ENCODE results near the gene TTC9B.
A peak's percentile ranks its signal among the peaks of the same experiment; 100 is the strongest.
"Not testable (repeated sequence)": the region's sequence is repeated elsewhere in the genome, so short reads cannot be mapped to it uniquely, and the experiment has no call there.

TTC9B gene

DNA sequence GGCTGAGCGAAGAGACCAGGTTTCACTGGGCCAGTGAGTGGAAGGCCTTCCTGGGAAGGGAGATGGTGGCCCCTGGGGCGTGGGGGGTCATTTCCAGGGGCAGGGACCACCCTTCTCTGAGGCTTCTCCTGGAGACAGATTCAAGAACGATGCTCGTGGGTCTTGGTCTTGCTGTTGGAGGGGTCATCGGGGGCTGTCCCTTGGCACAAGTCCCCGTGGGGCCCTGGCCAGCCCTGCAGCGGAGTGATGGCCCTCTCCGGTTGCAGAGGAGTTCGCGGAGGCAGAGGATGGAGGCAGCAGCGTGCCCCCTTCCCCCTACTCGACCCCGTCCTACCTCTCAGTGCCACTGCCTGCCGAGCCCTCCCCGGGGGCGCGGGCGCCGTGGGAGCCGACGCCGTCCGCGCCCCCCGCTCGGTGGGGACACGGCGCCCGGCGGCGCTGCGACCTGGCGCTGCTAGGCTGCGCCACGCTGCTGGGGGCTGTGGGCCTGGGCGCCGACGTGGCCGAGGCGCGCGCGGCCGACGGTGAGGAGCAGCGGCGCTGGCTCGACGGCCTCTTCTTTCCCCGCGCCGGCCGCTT is 4.8 kb downstream of the TTC9B start:
- no peak for DNase-seq

DNA sequence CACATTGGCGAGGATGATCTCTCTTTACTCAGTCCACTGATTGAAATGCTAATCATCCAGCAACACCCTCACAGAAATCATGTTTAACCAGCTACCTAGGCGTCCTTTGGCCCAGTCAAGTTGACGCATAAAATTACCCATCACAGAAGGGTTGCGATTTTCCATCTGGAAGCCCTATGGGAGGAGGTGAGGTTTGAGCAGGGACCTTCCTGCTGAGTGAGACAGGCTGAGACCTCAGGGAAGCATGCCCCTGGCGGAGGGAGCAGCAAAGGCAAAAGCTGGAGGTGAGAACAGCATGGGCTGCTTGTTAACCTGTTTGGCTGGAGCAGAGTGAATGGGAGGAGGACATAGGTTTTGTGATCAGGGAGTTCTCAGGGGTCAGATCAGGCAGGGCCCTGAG is 7.3 kb downstream of the TTC9B start:
- DNase-seq = no peak

DNA sequence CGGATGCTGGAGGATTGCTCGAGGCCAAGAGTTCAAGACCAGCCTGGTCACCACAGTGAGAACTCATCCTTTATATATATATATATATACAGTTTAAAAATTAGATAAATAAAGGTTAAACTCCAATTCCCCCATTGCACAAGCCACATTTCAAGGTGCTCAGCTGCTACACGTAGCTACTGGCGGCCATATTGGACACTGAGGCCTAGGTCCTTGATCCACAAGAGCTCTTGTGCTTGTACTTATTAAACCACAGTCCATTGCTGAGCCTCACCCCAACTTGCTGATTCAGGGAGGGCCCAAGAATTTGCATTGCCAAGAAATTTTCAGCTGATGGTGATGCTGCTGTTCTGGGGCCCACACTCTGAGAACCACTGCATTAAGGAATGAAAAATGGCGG is 9.6 kb downstream of the TTC9B start:
- DNase-seq = no peak

DNA sequence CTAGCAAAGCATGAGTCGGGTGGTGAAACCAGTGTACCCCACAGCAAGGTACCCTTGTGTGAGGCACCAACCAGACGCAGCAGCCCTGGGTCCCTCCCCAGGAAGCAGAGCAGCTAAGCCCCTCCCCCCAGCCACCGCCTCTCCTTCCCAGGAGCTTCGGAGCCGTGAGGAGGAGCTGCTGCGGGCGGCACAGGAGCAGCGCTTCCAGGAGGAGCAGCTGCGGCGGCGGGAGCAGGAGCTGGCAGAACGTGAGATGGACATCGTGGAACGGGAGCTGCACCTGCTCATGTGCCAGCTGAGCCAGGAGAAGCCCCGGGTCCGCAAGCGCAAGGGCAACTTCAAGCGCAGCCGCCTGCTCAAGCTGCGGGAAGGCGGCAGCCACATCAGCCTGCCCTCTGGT is 12.4 kb downstream of the TTC9B start:
- DNase-seq = no peak

DNA sequence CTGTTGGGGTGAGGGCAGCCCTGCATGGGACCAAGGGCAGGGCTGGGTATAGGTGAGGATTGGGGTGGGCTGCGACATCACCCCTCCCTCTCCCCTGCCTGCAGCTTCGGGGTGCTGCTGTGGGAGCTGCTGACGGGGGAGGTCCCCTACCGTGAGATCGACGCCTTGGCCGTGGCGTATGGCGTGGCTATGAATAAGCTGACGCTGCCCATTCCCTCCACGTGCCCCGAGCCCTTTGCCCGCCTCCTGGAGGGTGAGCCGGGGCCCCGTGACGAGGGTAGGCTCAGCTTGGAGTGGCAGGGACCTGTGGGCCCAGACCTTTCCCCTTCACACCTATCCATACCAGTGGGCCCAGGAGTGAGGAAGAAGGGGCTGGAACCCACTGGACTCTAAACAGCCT is 13.8 kb downstream of the TTC9B start:
- no peak for DNase-seq

DNA sequence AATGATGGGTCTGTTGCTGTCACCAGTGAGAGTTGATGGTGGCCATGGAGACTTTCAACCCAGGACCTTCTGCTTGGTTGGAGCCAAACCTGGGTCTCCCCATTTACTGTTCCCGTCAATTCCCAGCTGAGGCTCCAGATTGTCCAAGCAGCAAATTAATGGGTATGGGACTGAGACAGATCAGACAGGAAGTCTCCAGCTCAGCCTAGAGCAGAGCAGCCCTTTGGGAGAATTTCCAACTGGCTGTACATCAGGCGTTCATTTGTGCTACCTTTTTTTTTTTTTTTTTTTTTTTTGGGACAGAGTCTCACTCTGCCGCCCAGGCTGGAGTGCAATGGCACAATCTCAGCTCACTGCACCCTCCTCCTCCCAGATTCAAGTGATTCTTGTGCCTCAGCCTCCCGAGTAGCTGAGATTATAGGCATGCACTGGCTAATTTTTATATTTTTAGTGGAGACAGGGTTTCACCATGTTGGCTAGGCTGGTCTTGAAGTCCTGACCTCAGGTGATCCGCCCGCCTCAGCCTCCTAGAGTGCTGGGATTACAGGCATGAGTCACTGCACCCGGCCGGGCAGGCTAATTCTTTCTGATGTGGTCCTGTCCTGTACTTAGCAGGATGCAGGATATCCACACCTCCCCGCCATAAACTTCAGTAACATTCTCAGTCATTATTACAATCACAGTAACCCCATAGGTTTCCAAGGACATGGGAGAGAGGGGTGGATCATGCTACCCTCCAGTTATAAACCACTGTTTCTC is 17.7 kb downstream of the TTC9B start:
- DNase-seq = no peak

DNA sequence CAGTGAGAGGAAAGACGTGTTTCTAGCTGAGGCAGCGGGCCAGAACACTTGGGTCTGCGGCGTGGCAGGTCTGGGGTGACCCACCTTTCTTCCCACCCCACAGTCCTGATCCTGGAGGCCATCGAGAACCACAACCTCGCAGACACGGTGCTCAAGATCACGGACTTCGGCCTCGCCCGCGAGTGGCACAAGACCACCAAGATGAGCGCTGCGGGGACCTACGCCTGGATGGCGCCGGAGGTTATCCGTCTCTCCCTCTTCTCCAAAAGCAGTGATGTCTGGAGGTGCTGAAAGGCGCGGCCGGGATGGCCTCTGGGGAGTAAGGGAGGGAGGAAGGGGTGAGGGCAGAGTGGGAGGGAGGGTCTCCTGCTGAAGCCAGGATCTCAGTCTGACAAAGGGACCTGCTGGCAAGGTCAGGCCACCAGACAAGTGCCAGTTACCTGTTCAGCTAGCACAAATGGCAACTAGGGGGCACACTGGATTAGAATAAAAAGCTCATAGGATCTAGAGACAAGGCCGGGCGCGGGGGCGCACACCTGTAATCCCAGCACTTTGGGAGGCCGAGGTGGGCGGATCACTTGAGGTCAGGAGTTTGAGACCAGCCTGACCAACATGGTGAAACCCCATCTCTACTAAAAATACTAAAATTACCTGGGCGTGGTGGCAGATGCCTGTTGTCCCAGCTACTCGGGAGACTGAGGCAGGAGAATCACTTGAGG is 19.8 kb downstream of the TTC9B start:
- no peak for DNase-seq

DNA sequence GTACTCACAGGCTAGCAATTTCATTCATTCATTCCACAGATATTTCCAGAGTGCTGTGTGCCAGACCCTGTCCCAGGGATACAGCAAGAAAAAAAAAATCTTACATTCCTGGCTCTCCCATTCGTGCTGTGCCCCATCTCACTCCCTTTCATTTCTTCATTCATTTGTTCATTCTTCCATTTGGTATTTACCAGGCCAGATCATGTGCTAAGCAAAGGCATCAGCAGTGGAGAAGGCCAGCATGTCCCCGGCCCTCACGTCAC is 24.7 kb downstream of the TTC9B start:
- no peak for DNase-seq

DNA sequence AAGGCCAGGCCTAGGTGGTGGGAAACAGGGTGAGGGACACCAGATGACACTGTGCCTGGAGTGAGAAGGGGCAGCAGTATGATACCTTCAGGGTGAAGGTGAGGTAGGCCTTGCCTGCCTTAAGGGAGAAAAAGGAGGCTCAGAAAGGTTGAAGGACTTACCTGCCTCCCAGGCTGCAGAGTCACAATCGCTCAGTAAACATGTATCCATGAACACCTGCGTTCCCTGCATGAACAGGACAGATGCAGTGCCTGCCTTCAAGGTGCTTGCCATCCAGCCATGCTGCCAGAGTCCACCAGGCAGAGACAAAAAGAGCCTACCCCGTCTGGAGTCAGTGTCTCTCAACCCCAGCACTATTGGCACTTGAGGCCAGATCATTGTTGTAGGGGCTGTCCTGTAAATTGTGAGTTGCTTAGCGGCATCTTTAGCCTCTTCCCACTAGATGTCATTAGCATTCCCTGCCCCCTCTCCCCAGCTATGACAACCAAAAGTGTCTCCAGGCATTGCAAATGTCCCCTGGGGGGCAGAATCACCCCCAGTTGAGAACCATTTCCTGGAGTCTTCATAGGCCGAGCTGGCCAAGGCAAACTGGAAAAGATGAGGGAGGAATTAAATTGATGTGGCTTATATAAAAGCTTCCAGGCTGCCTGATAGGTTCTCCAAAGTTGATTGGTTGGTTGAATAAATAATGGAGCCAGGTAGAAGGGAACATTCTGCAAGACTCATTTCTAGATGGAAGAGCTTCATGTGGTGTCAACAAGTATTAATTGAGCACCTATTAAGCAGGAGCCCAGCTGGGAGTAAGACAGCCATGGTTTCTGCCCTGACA is 25.2 kb downstream of the TTC9B start:
- DNase-seq = no peak

DNA sequence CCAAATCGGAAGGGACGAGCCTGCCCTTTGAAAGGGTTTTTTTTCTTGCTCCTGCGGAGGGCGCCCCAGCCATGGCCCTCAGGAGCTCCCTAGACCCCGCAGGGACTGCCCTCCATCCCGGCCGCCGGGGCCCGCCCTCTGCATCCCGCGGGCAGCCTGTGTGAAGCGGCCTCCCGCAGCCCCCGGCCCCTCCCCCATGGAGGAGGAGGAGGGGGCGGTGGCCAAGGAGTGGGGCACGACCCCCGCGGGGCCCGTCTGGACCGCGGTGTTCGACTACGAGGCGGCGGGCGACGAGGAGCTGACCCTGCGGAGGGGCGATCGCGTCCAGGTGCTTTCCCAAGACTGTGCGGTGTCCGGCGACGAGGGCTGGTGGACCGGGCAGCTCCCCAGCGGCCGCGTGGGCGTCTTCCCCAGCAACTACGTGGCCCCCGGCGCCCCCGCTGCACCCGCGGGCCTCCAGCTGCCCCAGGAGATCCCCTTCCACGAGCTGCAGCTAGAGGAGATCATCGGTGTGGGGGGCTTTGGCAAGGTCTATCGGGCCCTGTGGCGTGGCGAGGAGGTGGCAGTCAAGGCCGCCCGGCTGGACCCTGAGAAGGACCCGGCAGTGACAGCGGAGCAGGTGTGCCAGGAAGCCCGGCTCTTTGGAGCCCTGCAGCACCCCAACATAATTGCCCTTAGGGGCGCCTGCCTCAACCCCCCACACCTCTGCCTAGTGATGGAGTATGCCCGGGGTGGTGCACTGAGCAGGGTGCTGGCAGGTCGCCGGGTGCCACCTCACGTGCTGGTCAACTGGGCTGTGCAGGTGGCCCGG is 26.1 kb downstream of the TTC9B start:
- DNase-seq = peak; percentile 45

DNA sequence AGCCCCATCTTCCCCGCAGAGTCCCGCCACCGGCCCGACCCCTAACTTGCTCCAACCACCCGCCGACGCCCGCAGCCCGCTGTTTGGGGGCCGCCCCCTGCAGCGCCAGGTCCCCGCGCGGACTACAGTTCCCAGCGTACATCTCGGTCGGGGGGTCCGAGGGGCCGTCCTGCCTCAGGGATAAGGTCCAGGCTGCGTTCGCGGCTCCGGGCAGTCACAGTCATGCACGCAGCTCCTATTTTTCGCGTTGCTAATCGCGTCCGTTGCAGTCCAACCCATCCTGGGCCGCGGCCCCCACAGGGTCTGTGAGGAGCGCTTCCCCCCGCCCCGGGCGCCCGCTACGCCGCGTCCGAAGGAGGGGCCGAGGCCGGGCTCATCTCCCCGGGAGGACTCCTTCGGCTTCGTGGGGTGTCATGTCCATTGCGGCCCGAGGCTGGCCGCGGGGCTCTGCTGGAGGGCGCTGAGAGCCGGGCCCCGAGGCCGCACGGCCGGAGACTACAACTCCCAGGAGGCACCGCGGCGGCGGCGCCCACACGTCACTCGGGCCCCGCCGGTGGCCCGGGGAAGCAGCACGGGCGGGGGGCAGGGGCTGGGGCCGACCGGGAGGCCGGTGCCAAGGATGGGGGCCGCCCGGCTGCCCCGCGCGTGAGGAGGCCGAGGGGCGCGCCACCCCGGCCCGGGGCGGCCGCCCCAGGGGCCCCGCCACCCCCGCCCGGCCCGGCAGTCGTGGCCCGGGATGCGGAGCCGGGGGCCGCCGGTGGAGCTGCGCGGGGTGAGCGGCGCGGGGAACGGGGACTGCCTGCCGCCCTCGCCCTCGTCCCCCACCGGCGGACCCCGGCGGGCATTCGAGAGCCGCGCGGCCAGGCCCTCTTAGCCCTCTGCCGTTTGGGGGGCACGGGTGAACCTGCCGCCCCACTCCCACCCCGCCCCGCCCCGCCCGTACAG is 27.0 kb downstream of the TTC9B start, which contains the start of gene MAP3K10:
Gene MAP3K10, plus strand, starts transcription at position 536 of the 945 bp plus-strand sequence. CDS start 606 bp downstream, outside the sequence.
- DNase-seq = peak; percentile 83

DNA sequence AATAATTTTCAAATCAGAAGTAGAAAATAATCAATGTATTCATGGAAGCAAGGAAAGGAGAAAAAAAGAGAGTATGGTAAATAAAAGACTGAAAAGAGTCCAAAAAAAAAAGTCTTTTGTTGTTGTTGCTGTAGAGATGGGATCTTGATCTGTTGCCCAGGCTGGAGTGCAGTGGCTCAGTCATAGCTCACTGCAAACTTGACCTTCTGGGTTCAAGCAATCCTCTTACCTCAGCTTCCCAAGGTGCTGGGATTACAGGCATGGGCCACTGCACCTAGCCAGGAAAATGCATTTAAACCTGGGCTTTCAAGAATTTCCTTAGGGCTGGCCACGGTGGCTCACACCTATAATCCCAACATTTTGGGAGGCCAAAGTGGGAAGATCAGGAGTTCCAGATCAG is 33.9 kb downstream of the TTC9B start:
- DNase-seq = no peak

DNA sequence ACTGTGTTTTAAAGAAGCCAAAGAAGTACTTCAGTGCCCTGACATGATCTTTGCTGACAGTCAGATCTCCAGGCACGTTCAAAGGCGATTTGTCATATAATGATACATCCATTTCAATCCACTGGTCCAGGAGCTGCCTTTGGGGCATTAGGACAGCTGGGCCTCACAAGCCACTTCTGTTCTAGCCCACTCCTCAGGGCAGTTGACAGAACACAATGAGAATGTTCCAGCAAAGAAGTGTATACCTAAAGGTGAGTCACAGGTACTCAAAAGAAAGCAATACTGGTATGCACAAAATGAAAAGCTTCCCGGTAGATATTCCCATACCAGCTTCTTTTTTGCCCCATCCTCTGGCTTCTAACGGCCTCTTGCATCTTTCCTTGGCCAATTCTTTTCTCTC is 39.4 kb downstream of the TTC9B start:
- no peak for DNase-seq

DNA sequence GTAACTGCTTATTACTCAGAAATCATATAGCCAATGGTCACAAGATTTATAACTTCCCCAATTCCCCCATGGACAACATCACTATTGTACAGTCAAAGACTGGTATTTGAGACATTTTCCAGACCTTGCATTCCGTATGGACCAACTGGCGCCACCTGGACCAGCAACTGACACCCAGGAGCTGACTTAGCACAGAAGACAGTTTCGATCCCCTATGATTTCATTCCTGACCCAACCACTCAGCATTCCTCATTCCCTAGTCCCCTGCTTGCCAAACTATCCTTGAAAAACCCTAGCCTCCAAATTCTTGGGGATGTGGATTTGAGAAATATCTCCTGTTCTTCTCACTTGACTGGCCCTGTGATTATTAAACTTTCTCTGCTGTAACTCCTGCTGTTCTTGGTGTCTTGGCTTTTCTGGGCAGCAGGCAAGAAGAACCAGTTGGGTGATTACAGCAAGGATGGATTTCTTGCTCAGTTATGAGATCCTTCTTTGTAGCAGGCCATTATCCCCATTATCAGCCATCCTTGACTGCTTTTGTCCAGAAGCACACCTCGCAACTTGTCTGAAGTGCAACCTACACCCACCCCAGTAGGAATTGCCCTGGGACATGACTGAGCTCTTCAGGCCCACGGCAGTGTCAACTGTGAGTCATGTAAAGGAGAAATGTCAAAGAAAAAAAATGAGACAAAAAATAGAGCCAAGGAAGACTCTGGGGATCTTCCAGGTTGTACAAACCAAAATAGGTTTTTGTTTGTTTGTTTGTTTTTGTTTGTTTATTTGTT is 40.7 kb downstream of the TTC9B start:
- DNase-seq = no peak

DNA sequence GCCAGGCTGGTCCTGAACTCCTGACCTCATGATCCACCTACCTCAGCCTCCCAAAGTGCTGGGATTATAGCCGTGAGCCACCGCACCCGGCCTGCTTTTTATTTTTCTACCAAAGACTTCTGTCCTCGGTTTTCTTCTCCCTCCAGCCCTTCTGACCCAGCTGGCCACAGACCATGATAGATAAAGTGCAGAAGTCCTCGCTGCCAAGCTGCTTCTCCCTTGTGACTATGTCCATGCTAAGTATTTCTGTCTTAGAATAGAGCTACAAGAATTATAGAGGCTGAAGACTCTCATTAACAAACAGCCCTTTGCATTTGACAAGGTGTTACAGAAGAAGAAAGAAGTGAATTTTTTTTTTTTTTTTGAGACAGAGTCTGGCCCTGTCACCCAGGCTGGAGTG is 42.4 kb downstream of the TTC9B start:
- DNase-seq = no peak

DNA sequence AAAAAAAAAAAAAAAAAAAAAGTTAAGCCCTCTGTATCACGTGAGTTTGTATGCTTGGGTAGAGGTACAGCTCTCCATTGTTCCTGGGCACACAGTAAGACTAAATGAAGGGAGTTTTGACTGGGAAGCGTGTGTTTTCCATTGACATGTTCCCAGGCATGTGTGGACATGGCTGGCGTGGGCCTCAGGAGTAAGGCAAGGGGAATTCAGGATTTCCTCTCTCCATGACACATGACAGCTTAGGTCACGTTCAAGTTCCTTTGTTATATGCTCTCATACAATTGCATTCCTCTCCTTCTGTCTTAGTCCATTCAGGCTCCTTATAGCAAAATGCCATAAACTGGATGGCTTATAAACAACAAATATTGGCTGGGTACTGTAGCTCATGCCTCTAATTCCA is 44.1 kb downstream of the TTC9B start:
- no peak for DNase-seq

DNA sequence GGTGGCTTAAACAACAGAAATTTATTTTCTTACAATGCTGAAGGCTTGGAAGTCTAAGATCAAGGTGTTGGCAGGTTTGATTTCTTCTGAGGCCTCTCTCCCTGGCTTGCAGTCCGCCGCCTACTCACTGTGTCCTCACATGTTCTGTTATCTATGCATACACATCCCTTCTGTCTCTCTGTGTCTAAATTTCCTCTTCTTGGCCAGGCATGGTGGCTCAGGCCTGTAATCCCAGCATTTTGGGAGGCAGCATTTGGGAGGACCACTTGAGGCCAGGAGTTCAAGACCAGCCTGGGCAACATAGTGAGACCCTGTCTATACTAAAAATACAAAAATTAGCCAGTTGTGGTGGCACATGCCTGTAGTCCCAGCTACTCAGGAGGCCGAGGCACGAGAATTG is 46.9 kb downstream of the TTC9B start:
- DNase-seq = not testable (repeated sequence)

DNA sequence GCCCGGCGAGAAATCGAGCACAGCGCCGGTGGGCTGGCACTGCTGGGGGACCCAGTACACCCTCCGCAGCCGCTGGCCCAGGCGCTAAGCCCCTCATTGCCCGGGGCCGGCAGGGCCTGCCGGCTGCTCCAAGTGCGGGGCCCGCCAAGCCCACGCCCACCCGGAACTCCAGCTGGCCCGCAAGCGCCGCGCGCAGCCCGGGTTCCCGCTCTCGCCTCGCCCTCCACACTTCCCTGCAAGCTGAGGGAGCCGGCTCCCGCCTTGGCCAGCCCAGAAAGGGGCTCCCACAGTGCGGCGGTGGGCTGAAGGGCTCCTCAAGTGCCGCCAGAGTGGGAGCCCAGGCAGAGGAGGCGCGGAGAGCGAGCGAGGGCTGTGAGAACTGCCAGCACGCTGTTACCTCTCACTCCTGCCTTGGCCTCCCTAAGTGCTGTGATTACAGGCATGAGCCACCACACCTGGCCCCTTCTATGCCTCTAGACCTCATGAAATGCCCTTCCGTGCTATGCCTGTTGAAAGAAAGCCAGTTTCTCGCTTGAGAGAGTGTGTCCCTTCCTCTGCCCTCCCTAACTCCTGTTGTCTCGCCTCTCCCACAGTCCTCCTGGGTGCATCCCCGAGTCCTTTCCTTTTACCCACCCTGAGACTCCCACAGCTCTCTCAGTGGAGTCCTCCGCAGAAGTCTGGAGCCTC is 47.7 kb downstream of the TTC9B start:
- DNase-seq = not testable (repeated sequence)

DNA sequence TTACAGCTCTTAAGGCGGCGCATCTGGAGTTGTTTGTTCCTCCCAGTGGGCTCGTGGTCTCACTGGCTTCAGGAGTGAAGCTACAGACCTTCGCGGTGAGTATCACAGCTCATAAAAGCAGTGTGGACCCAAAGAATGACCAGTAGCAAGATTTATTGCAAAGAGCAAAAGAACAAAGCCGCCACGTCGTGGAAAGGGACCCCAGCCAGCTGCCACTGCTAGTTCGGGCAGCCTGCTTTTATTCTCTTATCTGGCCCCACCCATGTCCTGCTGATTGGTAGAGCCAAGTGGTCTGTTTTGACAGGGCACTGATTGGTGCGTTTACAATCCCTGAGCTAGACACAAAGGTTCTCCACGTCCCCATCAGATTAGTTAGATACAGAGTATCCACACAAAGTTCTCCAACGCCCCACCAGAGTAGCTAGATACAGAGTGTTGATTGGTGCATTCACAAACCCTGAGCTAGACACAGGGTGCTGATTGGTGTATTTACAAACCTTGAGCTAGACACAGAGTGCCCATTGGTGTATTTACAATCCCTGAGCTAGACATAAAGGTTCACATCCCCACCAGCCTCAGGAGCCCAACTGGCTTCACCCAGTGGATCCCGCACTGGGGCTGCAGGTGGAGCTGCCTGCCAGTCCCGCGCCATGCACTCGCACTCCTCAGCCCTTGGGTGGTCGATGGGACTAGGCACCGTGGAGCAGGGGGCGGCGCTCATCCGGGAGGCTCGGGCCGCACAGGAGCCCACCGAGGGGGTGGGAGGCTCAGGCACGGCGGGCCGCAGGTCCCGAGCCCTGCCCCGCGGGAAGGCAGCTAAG is 48.5 kb downstream of the TTC9B start:
- DNase-seq = not testable (repeated sequence)

All from right hindlimb (tissue), 1 donor.